GM12878 (cell line): Measurements from ENCODE around the gene GLB1L3. TPM values are rescaled to one million over a fixed set of nuclear protein-coding genes. Genes with fewer than 3 reads are reported as not detected.

ENCODE experiments used
- ATAC-seq: fragments of 200-7000 bp; cut with Tn5 transposase; 3 replicates; pipeline ENCODE4 v1.9.1; 2020; ENCODE audit warnings: mild to moderate bottlenecking, moderate library complexity
- BruUV-seq: library from RNA; stranded (reverse); fragments of 400-500 nt; replicated peaks from 2 replicates; lab custom pipeline; 2021; lab: Mats Ljungman, UMichigan
- CTCF ChIA-PET: fragments of 300-600 bp; sonication (Branson Sonifier 250); formaldehyde crosslinking; extraction: SDS; loops from one replicate; lab custom pipeline; 2021; ENCODE audit warnings: inconsistent platforms; lab: Yijun Ruan, JAX
- POLR2A ChIA-PET: fragments of 350-600 bp; formaldehyde crosslinking; extraction: SDS; loops from one replicate; lab custom pipeline; 2021; ENCODE audit warnings: inconsistent platforms; lab: Charles Lee
- RAD21 ChIA-PET: fragments of 300-600 bp; sonication (Branson Sonifier 250); formaldehyde crosslinking; loops from one replicate; lab custom pipeline; 2023; ENCODE audit warnings: antibody characterized with exemption; ENCODE audit not compliant: unreplicated experiment; lab: Charles Lee
- SMC1A ChIA-PET: fragments of 300-600 bp; sonication (Branson Sonifier 250); formaldehyde crosslinking; loops from one replicate; lab custom pipeline; 2023; ENCODE audit not compliant: unreplicated experiment, uncharacterized antibody; lab: Charles Lee
- DNase-seq: peaks from one replicate; pipeline ENCODE4 v3.0.0-alpha.2; 2011; ENCODE audit warnings: low read depth, low spot score
- FAIRE-seq: peaks from 3 replicates; lab custom pipeline; 2011; peaks lifted over from hg19 to GRCh38; lab: Jason Lieb, UNC
- H2AFZ ChIP-seq: 2 replicates; pipeline ENCODE4 v1.6.0; 2011; ENCODE audit warnings: low read depth, low read length, control low read depth; ENCODE audit not compliant: control insufficient read depth
- H3K27ac ChIP-seq: 2 replicates; pipeline ENCODE4 v1.5.1; 2011; ENCODE audit warnings: control low read depth; ENCODE audit not compliant: control insufficient read depth, insufficient read depth
- H3K27me3 ChIP-seq, 2 experiments: replicated peaks in 1 of 2; 2 replicates each; pipeline versions ENCODE4 v1.6.0 to v1.6.1; 2011; ENCODE audit warnings: low read length in 1 of 2; ENCODE audit not compliant: control insufficient read depth in 2 of 2, insufficient read depth in 2 of 2
- H3K36me3 ChIP-seq, 2 experiments: 2 replicates each; pipeline ENCODE4 v1.5.1; 2011; ENCODE audit warnings: low read length in 1 of 2; ENCODE audit not compliant: control insufficient read depth in 2 of 2, insufficient read depth in 2 of 2
- H3K4me1 ChIP-seq: 2 replicates; pipeline ENCODE4 v1.6.1; 2011; ENCODE audit warnings: mild to moderate bottlenecking, low read length, moderate library complexity, mixed read lengths; ENCODE audit not compliant: control insufficient read depth, insufficient read depth
- H3K4me2 ChIP-seq: 2 replicates; pipeline ENCODE4 v1.6.0; 2011; ENCODE audit warnings: control low read depth; ENCODE audit not compliant: control insufficient read depth, insufficient read depth
- H3K4me3 ChIP-seq: fragments of 200-600 bp; sonication (generic); 2 replicates; pipeline ENCODE4 v1.5.1; 2016
- H3K79me2 ChIP-seq: 2 replicates; pipeline ENCODE4 v1.6.0; 2011; ENCODE audit warnings: low read length; ENCODE audit not compliant: control insufficient read depth, insufficient read depth
- H3K9ac ChIP-seq: 2 replicates; pipeline ENCODE4 v1.8.0; 2011; ENCODE audit warnings: low read length, control low read depth, mixed read lengths; ENCODE audit not compliant: control insufficient read depth, insufficient read depth
- H3K9me3 ChIP-seq: replicated peaks from 3 replicates; pipeline ENCODE4 v1.5.1; 2011; ENCODE audit warnings: mild to moderate bottlenecking, low read length; ENCODE audit not compliant: control insufficient read depth, insufficient read depth
- H4K20me1 ChIP-seq: 2 replicates; pipeline ENCODE4 v1.6.0; 2011; ENCODE audit not compliant: control insufficient read depth, insufficient read depth
- CBX5 ChIP-seq: sonication (generic); IDR thresholded peaks from 2 replicates; pipeline ENCODE4 v1.6.1; 2016; ENCODE audit warnings: low read depth, moderate library complexity, mild to moderate bottlenecking, inconsistent platforms
- CUX1 ChIP-seq: IDR thresholded peaks from 2 replicates; pipeline ENCODE4 v1.6.1; 2012; ENCODE audit warnings: improper control_type of control experiment, low read depth, low read length; ENCODE audit not compliant: insufficient replicate concordance
- EGR1 ChIP-seq, 2 experiments: IDR thresholded peaks; 1 replicate in 1 of 2; 2 replicates in 1 of 2; pipeline ENCODE4 v1.6.1; 2011 to 2012; ENCODE audit warnings: low read depth in 2 of 2, low read length in 2 of 2, borderline replicate concordance in 1 of 2, mild to moderate bottlenecking in 1 of 2, moderate library complexity in 1 of 2
- FOS ChIP-seq: IDR thresholded peaks from 3 replicates; pipeline ENCODE4 v1.6.1; 2011; ENCODE audit warnings: borderline replicate concordance; ENCODE audit not compliant: insufficient read length; ENCODE audit errors: extremely low read depth
- LARP7 ChIP-seq: fragments of 450-650 bp; IDR thresholded peaks from 2 replicates; pipeline ENCODE4 v1.6.1; 2017; ENCODE audit warnings: mild to moderate bottlenecking
- NR2C1 ChIP-seq: fragments of 450-650 bp; IDR thresholded peaks from 2 replicates; pipeline ENCODE4 v1.6.1; 2017; ENCODE audit warnings: antibody characterized with exemption, mild to moderate bottlenecking, moderate library complexity
- PRDM15 ChIP-seq: fragments of 450-650 bp; formaldehyde crosslinking; IDR thresholded peaks from 2 replicates; pipeline ENCODE4 v1.4.0; 2020; ENCODE audit warnings: mild to moderate bottlenecking, moderate library complexity
- RELA ChIP-seq: fragments of 450-650 bp; IDR thresholded peaks from 2 replicates; pipeline ENCODE4 v1.8.0; 2014; ENCODE audit warnings: borderline replicate concordance; ENCODE audit not compliant: partially characterized antibody
- WRNIP1 ChIP-seq: IDR thresholded peaks from 2 replicates; pipeline ENCODE4 v1.6.1; 2011; ENCODE audit warnings: low read depth, low read length, improper control_type of control experiment, borderline replicate concordance
- YBX1 ChIP-seq: fragments of 450-650 bp; IDR thresholded peaks from 2 replicates; pipeline ENCODE4 v1.6.1; 2016; ENCODE audit warnings: antibody characterized with exemption
- ZZZ3 ChIP-seq: IDR thresholded peaks from 2 replicates; pipeline ENCODE4 v1.6.1; 2011; ENCODE audit warnings: low read depth; ENCODE audit not compliant: control insufficient read depth, insufficient read length
- WGBS: methylation state at CpG from one replicate; pipeline ENCODE4 v1.1.6; 2016; ENCODE audit warnings: low lambda C conversion rate; ENCODE audit not compliant: insufficient replicate concordance, insufficient coverage; ENCODE audit errors: missing lambda C conversion rate; 5-methylcytosine and 5-hydroxymethylcytosine counted together
- in situ Hi-C: fragments of 300-500 bp; cut with MboI; formaldehyde crosslinking; loops from 9 replicates; pipeline ENCODE4 v1.14.3; 2018; ENCODE audit warnings: mixed read lengths
- intact Hi-C: fragments of 100-400 bp; cut with micrococcal nuclease; formaldehyde crosslinking; loops from one replicate; pipeline ENCODE4 v1.14.2; 2022; ENCODE audit not compliant: unreplicated experiment
- polyA plus RNA-seq, 11 experiments: library from polyadenylated mRNA; depleted of rRNA in 4 of 11; unstranded in 6 of 11; stranded (reverse) in 5 of 11; fragments of >200 nt; fragmentation: Nextera tagmentation in 4 of 11; fragmentation: Illumina TruSeq in 1 of 11; extraction: Ambion mirVana in 4 of 11; extraction: Trizol in 1 of 11; gene quantifications; 1 replicate in 1 of 11; 2 replicates in 10 of 11; pipeline versions ENCODE4 v1.2.1 to v1.2.3, GENCODE V29; 2011 to 2016; ENCODE audit warnings: inconsistent platforms in 2 of 11, missing spikeins in 2 of 11, low read depth in 1 of 11
- total RNA-seq, 4 experiments: library from RNA; depleted of rRNA in 3 of 4; stranded (reverse); fragments of >200 nt in 3 of 4; fragmentation: Illumina TruSeq in 1 of 4; extraction: Trizol in 1 of 4; gene quantifications; 2 replicates each; pipeline versions ENCODE4 v1.2.1 to v1.2.3, GENCODE V29; 2013 to 2021

The GLB1L3 gene
- total and polyA plus RNA-seq, 10 of the 15 experiments (the other 5 are each of a cell fraction or from before 2014, with no cell fraction given), result 0.53 to 2.9 (median 1.9) TPM; not detected in 1

- no peaks in the 10 kb centered on the region; the same call in 1 of the 2 replicates for H4K20me1 ChIP-seq
- DNase-seq (no peak), FAIRE-seq (no peak), ATAC-seq (no peak)
- H2AFZ ChIP-seq, result no peak overlapping the region
- no peaks in the 10 kb centered on the region for H3K36me3 ChIP-seq
- POLR2A ChIA-PET, result no interaction called here
- H3K4me1 ChIP-seq, result no peaks in the 10 kb centered on the region
- 58% methylated on average over 15 of the region's 15 CpGs for WGBS
- RAD21 ChIA-PET, result no interaction called here
- CTCF ChIA-PET, result no interaction called here
- no peaks in the 10 kb centered on the region for H3K79me2 ChIP-seq
- in situ Hi-C loops (no loop called here), intact Hi-C loops (no loop called here)
- H3K9ac ChIP-seq, result no peak overlapping the region
- H3K27me3 ChIP-seq, result no peaks in the 10 kb centered on the region; a peak in 2 of 4 replicates
- no peak overlapping the region for H3K4me2 ChIP-seq
- no peak for TF ChIP-seq NR2C1
- TF ChIP-seq YBX1, result no peak
- TF ChIP-seq FOS, result no peak
- no peak for TF ChIP-seq EGR1 (IDR thresholded peaks at IDR 0.05; ENCODE audit: borderline replicate concordance in 1 of 2, low read depth in 2 of 2, low read length in 2 of 2)
- TF ChIP-seq CBX5, result no peak
- no peak for TF ChIP-seq ZZZ3
- TF ChIP-seq LARP7, result no peak
- TF ChIP-seq RELA, result no peak
- TF ChIP-seq CUX1, result no peak
- no peak for TF ChIP-seq WRNIP1
- no peak for TF ChIP-seq PRDM15
- BruUV-seq, result no TSS peak
- H3K9me3 ChIP-seq, result no peaks in the 10 kb centered on the region
- SMC1A ChIA-PET, result no interaction called here
- no peak overlapping the region for H3K27ac ChIP-seq
- H3K4me3 ChIP-seq, result no peak overlapping the region
Observed at GRCh38 chr11:134343646-134344045, 67.5 kb downstream of the GLB1L3 start.
